GM12891 (cell line): ENCODE measurements around the gene DNM3.

Source experiments
- POLR2A ChIP-seq: IDR thresholded peaks from 2 replicates; pipeline ENCODE4 v1.6.1; 2011; ENCODE audit warnings: low read depth, low read length, control low read depth
- POLR2AphosphoS5 ChIP-seq: IDR thresholded peaks from 2 replicates; pipeline ENCODE4 v1.6.1; 2011; ENCODE audit warnings: low read depth, low read length, control low read depth

DNA sequence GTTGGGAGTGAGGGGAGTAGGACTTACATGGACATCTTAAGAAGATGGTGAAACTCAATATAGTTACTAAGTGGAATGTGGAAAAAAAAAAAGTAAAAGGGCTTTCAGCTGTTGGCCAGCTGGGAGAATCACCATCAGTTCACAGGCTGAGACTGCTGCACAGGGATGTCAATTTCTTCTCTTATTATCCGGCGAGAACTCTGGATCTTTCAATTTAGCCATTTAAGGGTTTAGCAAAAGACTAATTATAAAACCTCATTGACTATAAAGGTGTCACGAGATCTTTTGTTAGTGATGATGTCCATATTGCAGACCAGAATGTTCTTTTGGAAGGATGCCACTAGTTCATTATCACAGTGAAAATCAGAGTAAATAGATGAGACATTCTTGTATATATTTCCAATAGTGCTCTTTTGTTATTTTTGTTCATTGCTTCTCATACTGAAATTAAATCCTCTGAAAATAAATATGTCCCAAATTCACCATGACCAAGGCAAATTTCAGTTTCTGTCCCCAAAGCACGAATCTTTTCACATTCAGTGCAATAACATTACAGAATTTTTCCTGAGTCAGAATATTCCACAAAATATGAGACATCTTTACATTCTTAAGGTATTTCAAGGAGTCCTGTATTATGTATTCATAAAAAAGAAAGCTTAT is 266.1 kb downstream of the DNM3 start:
- TF ChIP-seq POLR2AphosphoS5 (no peak), POLR2A (no peak)
